Right atrium auricular region (tissue), 2 donors: Measurements from ENCODE around the gene NNT. TPM values are rescaled to one million over a fixed set of nuclear protein-coding genes. Genes with fewer than 3 reads are reported as not detected.

ENCODE experiments used
- DNase-seq: peaks from one replicate; pipeline ENCODE4 v3.0.0-alpha.2; 2019; ENCODE audit warnings: low spot score
- H3K27ac ChIP-seq, 2 donors: fragments of 200-600 bp; sonication (generic); 1 replicate in 1 of 2; 2 replicates in 1 of 2; pipeline ENCODE4 v1.5.1; 2016 to 2019
- H3K27me3 ChIP-seq, 2 donors: fragments of 200-600 bp; sonication (generic); one replicate each; pipeline versions ENCODE4 v1.5.1 to v1.6.0; 2017 to 2019
- H3K36me3 ChIP-seq: fragments of 200-600 bp; sonication (generic); one replicate; pipeline ENCODE4 v1.5.1; 2016
- H3K4me1 ChIP-seq, 2 donors: fragments of 200-600 bp; sonication (generic); one replicate each; pipeline versions ENCODE4 v1.5.1 to v1.6.0; 2017 to 2019
- H3K4me3 ChIP-seq, 2 donors: fragments of 200-600 bp; sonication (generic); 1 replicate in 1 of 2; 2 replicates in 1 of 2; pipeline ENCODE4 v1.5.1; 2017 to 2019; ENCODE audit warnings: mild to moderate bottlenecking in 1 of 2, moderate library complexity in 1 of 2
- H3K9me3 ChIP-seq, 2 donors: fragments of 200-600 bp; sonication (generic); one replicate each; pipeline ENCODE4 v1.5.1; 2019
- total RNA-seq, 2 donors: library from RNA; depleted of rRNA; stranded (reverse); fragments of >200 nt; gene quantifications; one replicate each; pipeline ENCODE4 v1.1.0, GENCODE V29; 2016
- TF ChIP-seq, protein P1 (sequence below), 2 donors: fragments of 200-600 bp; sonication (generic); IDR thresholded peaks; one replicate each; pipeline ENCODE4 v1.5.1; 2019; ENCODE audit warnings: antibody characterized with exemption in 2 of 2

NNT gene
- total RNA-seq, 2 donors from 2014 or later, result 109 to 328 TPM

DNA sequence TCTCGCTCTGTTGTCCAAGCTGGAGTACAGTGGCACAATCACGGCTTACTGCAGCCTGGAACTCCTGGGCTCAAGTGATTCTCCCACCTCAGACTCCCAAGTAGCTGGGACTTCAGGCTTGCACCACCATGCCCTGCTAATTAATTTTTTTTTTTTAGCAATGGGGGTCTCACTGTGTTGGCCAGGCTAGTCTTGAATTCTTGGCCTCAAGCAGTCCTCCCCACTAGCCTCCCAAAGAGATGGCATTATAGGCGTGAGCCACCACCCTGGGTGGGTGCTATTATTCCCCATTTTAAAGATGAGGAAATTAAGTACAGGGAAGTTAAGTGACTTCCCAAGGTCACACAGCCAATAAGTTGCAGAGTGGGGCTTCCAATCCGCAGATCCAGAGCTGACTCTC is 1.7 kb downstream of the NNT start:
- no peak for DNase-seq
- Histone ChIP-seq H3K27me3 (no peaks in the 10 kb centered on the region), H3K9me3 (no peaks in the 10 kb centered on the region), H3K27ac (peak overlapping the region; percentile 97), H3K36me3 (peaks cover 8% of the 10 kb centered on the region), H3K4me3 (peak overlapping the region in 1 of 2 donors; percentile 92), H3K4me1 (peaks cover 0 to 25% of the 10 kb centered on the region in 2 donors)
- TF ChIP-seq, protein P1, sequence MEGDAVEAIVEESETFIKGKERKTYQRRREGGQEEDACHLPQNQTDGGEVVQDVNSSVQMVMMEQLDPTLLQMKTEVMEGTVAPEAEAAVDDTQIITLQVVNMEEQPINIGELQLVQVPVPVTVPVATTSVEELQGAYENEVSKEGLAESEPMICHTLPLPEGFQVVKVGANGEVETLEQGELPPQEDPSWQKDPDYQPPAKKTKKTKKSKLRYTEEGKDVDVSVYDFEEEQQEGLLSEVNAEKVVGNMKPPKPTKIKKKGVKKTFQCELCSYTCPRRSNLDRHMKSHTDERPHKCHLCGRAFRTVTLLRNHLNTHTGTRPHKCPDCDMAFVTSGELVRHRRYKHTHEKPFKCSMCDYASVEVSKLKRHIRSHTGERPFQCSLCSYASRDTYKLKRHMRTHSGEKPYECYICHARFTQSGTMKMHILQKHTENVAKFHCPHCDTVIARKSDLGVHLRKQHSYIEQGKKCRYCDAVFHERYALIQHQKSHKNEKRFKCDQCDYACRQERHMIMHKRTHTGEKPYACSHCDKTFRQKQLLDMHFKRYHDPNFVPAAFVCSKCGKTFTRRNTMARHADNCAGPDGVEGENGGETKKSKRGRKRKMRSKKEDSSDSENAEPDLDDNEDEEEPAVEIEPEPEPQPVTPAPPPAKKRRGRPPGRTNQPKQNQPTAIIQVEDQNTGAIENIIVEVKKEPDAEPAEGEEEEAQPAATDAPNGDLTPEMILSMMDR (IDR thresholded peaks at IDR 0.05), result no peak

DNA sequence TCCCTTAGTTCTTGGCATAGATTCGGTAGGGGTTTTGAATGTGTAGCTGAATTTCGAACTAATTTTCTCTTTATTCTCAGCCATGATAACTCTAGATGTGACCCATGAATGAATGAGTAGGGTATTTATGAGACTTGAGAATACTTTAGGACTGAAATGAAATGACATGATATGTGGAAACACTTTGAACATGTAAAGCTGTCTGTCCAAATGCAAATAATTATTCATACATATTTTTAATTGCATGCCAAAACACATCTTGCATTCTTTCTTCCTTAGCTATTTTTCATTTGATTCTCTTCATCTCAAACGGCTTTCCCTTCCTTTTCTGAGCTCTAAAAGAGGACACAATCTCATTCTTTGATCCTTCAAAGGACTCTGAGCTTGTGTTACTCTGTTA is 3.4 kb downstream of the NNT start:
- peak overlapping the region; percentile 14 to 37 for H3K27ac ChIP-seq
- peaks cover 0 to 23% of the 10 kb centered on the region in 2 donors for H3K4me1 ChIP-seq
- H3K36me3 ChIP-seq, result peaks cover 24% of the 10 kb centered on the region
- H3K4me3 ChIP-seq, result no peak overlapping the region
- H3K27me3 ChIP-seq, result no peaks in the 10 kb centered on the region
- TF ChIP-seq, protein P1 (IDR thresholded peaks at IDR 0.05), result no peak
- H3K9me3 ChIP-seq, result no peaks in the 10 kb centered on the region
- DNase-seq, result no peak

DNA sequence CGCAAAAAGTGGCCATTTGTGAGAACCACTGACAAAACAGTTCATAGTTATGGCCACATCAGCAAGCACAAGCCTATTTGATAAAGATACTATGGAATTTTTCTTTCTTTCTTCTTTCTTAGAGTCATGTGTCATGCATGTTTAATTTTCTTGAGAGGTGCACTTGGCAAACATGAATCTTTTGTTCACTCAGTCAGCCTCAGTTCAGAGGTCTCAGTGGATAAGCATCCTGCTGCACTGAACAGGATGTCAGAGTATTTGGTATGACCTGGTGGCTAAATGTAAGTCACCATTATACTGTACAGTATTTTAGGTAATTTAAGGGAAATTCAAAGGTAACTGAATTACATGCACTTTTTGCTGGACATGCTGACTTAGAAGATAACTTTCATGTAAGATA is 5.4 kb downstream of the NNT start:
- H3K4me1 ChIP-seq, result peaks cover 0 to 17% of the 10 kb centered on the region in 2 donors
- TF ChIP-seq, protein P1 (IDR thresholded peaks at IDR 0.05), result no peak
- DNase-seq, result no peak
- no peak overlapping the region for H3K4me3 ChIP-seq
- H3K9me3 ChIP-seq, result no peaks in the 10 kb centered on the region
- H3K36me3 ChIP-seq, result peaks cover 37% of the 10 kb centered on the region
- no peak overlapping the region for H3K27ac ChIP-seq
- no peaks in the 10 kb centered on the region for H3K27me3 ChIP-seq

DNA sequence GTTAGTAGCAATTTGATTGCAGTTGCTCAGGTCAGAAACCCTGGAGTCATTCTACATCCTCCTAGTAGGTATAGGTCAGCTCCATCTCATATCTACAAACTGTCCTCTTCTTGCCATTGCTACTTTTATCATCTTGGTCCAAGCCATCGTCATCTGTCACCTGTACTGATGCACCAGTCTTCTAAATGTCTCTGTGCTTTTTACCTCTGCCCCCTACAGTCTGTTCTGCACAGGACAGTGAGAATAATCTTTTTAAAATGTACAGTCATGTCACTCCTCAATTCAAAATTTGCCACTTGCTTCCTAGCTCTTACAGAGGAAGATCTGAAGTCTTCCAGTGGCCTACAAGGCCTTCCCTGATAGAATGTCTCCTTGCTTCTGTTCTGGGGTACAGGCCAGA is 6.8 kb downstream of the NNT start:
- DNase-seq, result no peak
- no peaks in the 10 kb centered on the region for H3K9me3 ChIP-seq
- peaks cover 0 to 17% of the 10 kb centered on the region in 2 donors for H3K4me1 ChIP-seq
- peaks cover 45% of the 10 kb centered on the region for H3K36me3 ChIP-seq
- TF ChIP-seq, protein P1 (IDR thresholded peaks at IDR 0.05), result no peak
- H3K27me3 ChIP-seq, result no peaks in the 10 kb centered on the region
- H3K4me3 ChIP-seq, result no peak overlapping the region
- H3K27ac ChIP-seq, result no peak overlapping the region

DNA sequence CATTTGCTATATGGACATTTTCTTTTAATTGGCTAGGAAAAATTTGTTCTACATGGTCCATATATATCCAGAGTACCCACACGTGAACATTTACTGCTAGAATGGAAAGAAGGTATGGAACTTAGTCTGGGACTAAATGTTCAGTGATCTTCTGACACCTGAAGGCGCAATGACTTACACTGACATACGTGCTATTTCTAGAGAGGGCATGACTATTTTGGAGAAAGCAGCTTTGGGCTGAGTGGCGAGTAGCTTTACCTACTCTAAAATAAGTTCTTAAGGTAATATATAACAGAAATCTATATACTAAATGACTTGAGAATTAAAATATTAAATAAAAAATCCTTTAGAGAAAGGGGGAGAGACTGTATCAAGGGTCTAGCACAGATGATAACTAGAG is 10.4 kb downstream of the NNT start:
- Histone ChIP-seq H3K27me3 (no peaks in the 10 kb centered on the region), H3K4me3 (no peak overlapping the region), H3K9me3 (no peaks in the 10 kb centered on the region), H3K27ac (peak overlapping the region; percentile 5 to 49), H3K36me3 (peaks cover 53% of the 10 kb centered on the region), H3K4me1 (peaks cover 0 to 13% of the 10 kb centered on the region in 2 donors)
- TF ChIP-seq, protein P1 (IDR thresholded peaks at IDR 0.05), result no peak
- DNase-seq, result no peak
